Peyer's patch (tissue), 4 donors: Measurements from ENCODE around the gene GGCX. TPM values are rescaled to one million over a fixed set of nuclear protein-coding genes. Genes with fewer than 3 reads are reported as not detected.

Experiments used
- DNase-seq, 3 donors: peaks; one replicate each; pipeline ENCODE4 v3.0.0-alpha.2; 2017 to 2019
- H3K27ac ChIP-seq, 4 donors: fragments of 200-600 bp; sonication (generic); one replicate each; pipeline ENCODE4 v1.5.1; 2016 to 2019
- H3K27me3 ChIP-seq, 2 donors: fragments of 200-600 bp; sonication (generic); one replicate each; pipeline ENCODE4 v1.5.1; 2019
- H3K36me3 ChIP-seq, 3 donors: fragments of 200-600 bp; sonication (generic); one replicate each; pipeline ENCODE4 v1.5.1; 2016 to 2019
- H3K4me1 ChIP-seq, 4 donors: fragments of 200-600 bp; sonication (generic); one replicate each; pipeline ENCODE4 v1.5.1; 2016 to 2019
- H3K4me3 ChIP-seq, 4 donors: fragments of 200-600 bp; sonication (generic); 1 replicate in 3 of 4; 2 replicates in 1 of 4; pipeline ENCODE4 v1.5.1; 2016 to 2019; ENCODE audit warnings: mild to moderate bottlenecking in 1 of 4
- H3K9me3 ChIP-seq, 4 donors: fragments of 200-600 bp; sonication (generic); one replicate each; pipeline ENCODE4 v1.5.1; 2016 to 2019; ENCODE audit warnings: mild to moderate bottlenecking in 1 of 4
- POLR2A ChIP-seq, 2 donors: fragments of 450-650 bp; IDR thresholded peaks; one replicate each; pipeline ENCODE4 v1.5.1; 2017; ENCODE audit warnings: antibody characterized with exemption in 2 of 2, mild to moderate bottlenecking in 2 of 2, moderate library complexity in 2 of 2
- total RNA-seq, 4 donors: library from RNA; depleted of rRNA; stranded (reverse); fragments of >200 nt; gene quantifications; one replicate each; pipeline ENCODE4 v1.1.0, GENCODE V29; 2016
- TF ChIP-seq, protein P1 (sequence below), 6 experiments: fragments of 450-650 bp in 4 of 6; fragments of 200-600 bp in 2 of 6; sonication (generic) in 1 of 6; IDR thresholded peaks; one replicate each; pipeline ENCODE4 v1.5.1; 2017 to 2019; ENCODE audit warnings: antibody characterized with exemption in 6 of 6, mild to moderate bottlenecking in 3 of 6, moderate library complexity in 1 of 6

Gene GGCX
- total RNA-seq, 4 donors from 2014 or later: 21.3 to 38.0 (median 31.1) TPM

DNA sequence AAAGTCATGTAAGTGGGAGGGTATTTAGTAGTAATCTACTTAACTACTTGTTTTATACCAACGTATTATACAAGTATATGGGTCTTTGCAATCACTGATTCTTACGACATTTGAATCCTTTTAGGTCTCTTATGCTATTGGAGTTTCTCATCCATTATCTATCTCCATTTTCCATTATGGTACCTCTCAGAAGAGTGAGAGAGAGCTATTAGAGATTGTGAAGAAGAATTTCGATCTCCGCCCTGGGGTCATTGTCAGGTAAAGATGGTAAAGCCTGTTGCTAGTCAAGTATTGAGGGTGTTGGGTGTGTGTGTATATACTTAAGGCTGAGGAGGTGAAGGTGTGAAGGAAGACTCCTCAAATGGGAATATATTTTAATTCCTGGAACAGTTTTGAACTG, 18.5 kb downstream of the GGCX start:
- Histone ChIP-seq H3K27me3 (no peaks in the 10 kb centered on the region), H3K27ac (peak overlapping the region in 1 of 4 donors; percentile 3), H3K36me3 (peaks cover 0 to 57% (median 2%) of the 10 kb centered on the region in 3 donors), H3K9me3 (no peaks in the 10 kb centered on the region), H3K4me1 (peaks cover 0 to 36% (median 4%) of the 10 kb centered on the region in 4 donors), H3K4me3 (no peak overlapping the region)
- DNase-seq: no peak
- TF ChIP-seq, protein P1, sequence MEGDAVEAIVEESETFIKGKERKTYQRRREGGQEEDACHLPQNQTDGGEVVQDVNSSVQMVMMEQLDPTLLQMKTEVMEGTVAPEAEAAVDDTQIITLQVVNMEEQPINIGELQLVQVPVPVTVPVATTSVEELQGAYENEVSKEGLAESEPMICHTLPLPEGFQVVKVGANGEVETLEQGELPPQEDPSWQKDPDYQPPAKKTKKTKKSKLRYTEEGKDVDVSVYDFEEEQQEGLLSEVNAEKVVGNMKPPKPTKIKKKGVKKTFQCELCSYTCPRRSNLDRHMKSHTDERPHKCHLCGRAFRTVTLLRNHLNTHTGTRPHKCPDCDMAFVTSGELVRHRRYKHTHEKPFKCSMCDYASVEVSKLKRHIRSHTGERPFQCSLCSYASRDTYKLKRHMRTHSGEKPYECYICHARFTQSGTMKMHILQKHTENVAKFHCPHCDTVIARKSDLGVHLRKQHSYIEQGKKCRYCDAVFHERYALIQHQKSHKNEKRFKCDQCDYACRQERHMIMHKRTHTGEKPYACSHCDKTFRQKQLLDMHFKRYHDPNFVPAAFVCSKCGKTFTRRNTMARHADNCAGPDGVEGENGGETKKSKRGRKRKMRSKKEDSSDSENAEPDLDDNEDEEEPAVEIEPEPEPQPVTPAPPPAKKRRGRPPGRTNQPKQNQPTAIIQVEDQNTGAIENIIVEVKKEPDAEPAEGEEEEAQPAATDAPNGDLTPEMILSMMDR (IDR thresholded peaks at IDR 0.05): no peak
- TF ChIP-seq POLR2A (IDR thresholded peaks at IDR 0.05): no peak

DNA sequence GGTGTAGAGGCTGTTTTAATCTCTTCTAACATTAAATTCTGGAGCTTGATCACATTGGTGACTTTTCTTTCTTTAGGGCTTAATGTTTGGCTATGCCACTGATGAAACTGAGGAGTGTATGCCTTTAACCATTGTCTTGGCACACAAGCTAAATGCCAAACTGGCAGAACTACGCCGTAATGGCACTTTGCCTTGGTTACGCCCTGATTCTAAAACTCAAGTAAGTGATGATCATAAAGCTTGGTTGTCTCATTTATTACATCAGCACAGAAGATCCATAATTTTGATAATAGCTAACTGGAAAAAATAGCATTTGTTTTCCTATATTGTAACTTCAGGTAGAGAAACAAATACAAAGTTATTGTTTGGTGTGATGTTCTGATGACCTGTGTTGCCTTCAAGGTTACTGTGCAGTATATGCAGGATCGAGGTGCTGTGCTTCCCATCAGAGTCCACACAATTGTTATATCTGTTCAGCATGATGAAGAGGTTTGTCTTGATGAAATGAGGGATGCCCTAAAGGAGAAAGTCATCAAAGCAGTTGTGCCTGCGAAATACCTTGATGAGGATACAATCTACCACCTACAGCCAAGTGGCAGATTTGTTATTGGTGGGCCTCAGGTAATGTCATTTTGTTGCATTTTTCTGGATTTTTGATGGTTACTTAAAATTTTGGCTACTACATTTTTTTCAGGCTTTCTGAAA, 19.4 kb downstream of the GGCX start:
- H3K36me3 ChIP-seq: peaks cover 0 to 57% (median 2%) of the 10 kb centered on the region in 3 donors
- TF ChIP-seq, protein P1 (IDR thresholded peaks at IDR 0.05): no peak
- no peak for TF ChIP-seq POLR2A (IDR thresholded peaks at IDR 0.05)
- no peaks in the 10 kb centered on the region for H3K9me3 ChIP-seq
- peaks cover 0 to 44% (median 4%) of the 10 kb centered on the region in 4 donors for H3K4me1 ChIP-seq
- peak overlapping the region in 2 of 4 donors; percentile 72 to 93 for H3K4me3 ChIP-seq
- no peaks in the 10 kb centered on the region for H3K27me3 ChIP-seq
- no peak for DNase-seq
- peak overlapping the region in 2 of 4 donors; percentile 3 to 99 for H3K27ac ChIP-seq

DNA sequence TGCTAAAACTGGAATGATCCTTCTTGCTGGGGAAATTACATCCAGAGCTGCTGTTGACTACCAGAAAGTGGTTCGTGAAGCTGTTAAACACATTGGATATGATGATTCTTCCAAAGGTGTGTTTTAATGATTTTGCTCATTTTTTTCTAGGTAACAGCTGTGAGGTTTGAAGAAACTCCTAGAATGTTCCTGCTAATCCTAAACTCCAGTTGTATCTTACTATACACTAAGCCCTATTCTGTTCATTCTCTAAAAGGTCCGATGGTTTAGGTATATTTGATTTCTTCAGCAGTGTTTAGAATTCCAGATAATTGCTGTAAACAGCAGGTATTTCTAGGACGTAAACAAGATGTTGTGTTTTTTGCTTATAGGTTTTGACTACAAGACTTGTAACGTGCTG, 20.0 kb downstream of the GGCX start:
- peaks cover 0 to 51% (median 2%) of the 10 kb centered on the region in 3 donors for H3K36me3 ChIP-seq
- TF ChIP-seq, protein P1 (IDR thresholded peaks at IDR 0.05): no peak
- TF ChIP-seq POLR2A (IDR thresholded peaks at IDR 0.05): no peak
- no peaks in the 10 kb centered on the region for H3K9me3 ChIP-seq
- H3K27ac ChIP-seq: peak overlapping the region in 2 of 4 donors; percentile 99
- peaks cover 0 to 45% (median 4%) of the 10 kb centered on the region in 4 donors for H3K4me1 ChIP-seq
- no peak for DNase-seq
- peak overlapping the region in 2 of 4 donors; percentile 72 to 93 for H3K4me3 ChIP-seq
- no peaks in the 10 kb centered on the region for H3K27me3 ChIP-seq

DNA sequence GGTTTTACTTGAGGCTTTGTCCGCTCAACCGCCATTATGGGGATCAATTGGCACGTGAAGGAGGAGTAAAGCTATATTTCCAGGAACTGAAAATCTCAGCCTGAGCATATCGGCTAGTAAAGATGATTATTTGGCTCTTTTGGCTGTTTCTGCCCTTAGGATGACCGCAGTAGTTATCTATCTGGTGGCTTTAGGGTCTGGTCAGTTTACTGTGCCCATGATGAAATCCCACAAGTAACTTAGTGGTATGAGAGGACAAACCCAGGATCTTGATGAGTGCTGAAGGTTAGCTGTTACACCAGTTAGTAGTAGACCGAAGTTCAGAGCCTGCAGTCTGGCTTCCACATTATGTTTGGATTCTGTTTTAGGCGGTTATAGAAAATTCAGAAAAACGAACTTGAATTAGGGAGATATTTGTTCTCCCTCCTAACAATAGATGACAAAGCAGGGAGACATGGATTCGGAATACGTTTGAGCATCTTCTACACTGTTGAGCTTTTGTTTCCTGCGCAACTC, 21.1 kb downstream of the GGCX start:
- Histone ChIP-seq H3K27me3 (no peaks in the 10 kb centered on the region), H3K4me3 (peak overlapping the region; percentile 72 to 97 (median 83)), H3K4me1 (peaks cover 0 to 45% (median 4%) of the 10 kb centered on the region in 4 donors), H3K36me3 (peaks cover 0 to 41% (median 2%) of the 10 kb centered on the region in 3 donors), H3K27ac (peak overlapping the region; percentile 95 to 99 (median 98)), H3K9me3 (no peaks in the 10 kb centered on the region)
- no peak for DNase-seq
- TF ChIP-seq, protein P1 (IDR thresholded peaks at IDR 0.05): no peak
- TF ChIP-seq POLR2A (IDR thresholded peaks at IDR 0.05): no peak

DNA sequence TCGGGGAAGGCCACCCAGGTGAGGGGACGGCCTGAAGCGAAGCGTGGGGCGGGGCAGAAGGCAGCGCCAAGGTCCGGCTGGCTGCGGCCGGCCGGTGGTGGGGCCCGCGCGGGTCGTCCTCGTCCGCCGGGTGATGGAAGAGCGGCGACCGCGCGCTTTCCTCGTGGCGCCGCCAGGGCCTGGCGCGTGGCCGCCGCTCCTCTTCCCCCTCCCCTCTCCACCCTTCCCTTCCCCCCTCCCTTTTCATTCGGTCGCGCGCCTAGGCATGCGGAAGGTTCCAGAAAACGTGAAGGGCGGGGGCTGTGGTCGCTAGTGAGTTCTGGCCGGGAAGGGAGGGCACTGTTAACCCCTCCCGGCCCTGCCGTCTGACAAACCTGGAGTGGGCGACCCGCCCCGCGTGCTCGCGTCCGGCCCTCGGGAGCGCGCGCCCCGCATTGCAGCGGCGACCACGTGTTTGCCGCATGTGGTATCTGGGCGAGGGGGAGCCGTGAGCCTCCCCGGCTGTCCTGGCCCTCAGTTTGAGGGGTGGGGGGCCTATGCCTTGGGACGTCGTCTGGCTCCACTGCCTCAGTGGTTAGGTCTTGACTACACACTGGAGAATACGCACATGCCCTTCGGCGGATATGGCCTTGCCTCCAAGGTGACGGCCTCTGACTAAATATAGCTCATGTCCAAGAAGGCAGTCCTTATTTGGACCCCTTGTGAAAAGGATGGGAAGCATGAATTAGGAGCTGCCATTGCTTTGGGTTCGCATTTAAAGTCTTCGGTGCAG, 21.7 kb downstream of the GGCX start:
- no peaks in the 10 kb centered on the region for H3K27me3 ChIP-seq
- H3K27ac ChIP-seq: peak overlapping the region; percentile 95 to 99 (median 98)
- DNase-seq: peak; percentile 64 to 80 (median 80)
- H3K4me1 ChIP-seq: peaks cover 0 to 44% (median 4%) of the 10 kb centered on the region in 4 donors
- H3K9me3 ChIP-seq: no peaks in the 10 kb centered on the region
- no peak for TF ChIP-seq POLR2A (IDR thresholded peaks at IDR 0.05)
- TF ChIP-seq, protein P1 (IDR thresholded peaks at IDR 0.05): peak in 1 of 6 experiments; percentile 14
- peaks cover 0 to 36% (median 2%) of the 10 kb centered on the region in 3 donors for H3K36me3 ChIP-seq
- H3K4me3 ChIP-seq: peak overlapping the region; percentile 72 to 97 (median 83)
